K562 (cell line): ENCODE data around the gene ECSCR. TPM values are rescaled to one million over a fixed set of nuclear protein-coding genes. Genes with fewer than 3 reads are reported as not detected.

ENCODE experiments used
- ATF7 ChIP-seq: fragments of 450-650 bp; IDR thresholded peaks from 2 replicates; pipeline ENCODE4 v1.7.1; 2014; ENCODE audit warnings: mild to moderate bottlenecking, moderate library complexity
- BDP1 ChIP-seq: IDR thresholded peaks from 3 replicates; pipeline ENCODE4 v1.6.1; 2011; ENCODE audit not compliant: insufficient read length, insufficient read depth
- CC2D1A ChIP-seq: fragments of 450-650 bp; IDR thresholded peaks from 2 replicates; pipeline ENCODE4 v1.6.1; 2017; ENCODE audit warnings: mild to moderate bottlenecking
- CREBBP ChIP-seq: IDR thresholded peaks from one replicate; pipeline ENCODE4 v1.6.1; 2012; ENCODE audit warnings: low read depth, mild to moderate bottlenecking, control low read depth, inconsistent platforms, low read length
- KLF6 ChIP-seq: fragments of 250-450 bp; sonication (Bioruptor Pico); IDR thresholded peaks from 2 replicates; pipeline ENCODE4 v1.4.0; 2020; ENCODE audit warnings: mild to moderate bottlenecking, moderate library complexity, borderline replicate concordance
- L3MBTL2 ChIP-seq: fragments of 450-650 bp; IDR thresholded peaks from 2 replicates; pipeline ENCODE4 v1.6.1; 2016; ENCODE audit warnings: mild to moderate bottlenecking, moderate library complexity
- OTX1 ChIP-seq: fragments of 450-650 bp; formaldehyde crosslinking; IDR thresholded peaks from 2 replicates; pipeline ENCODE4 v1.4.0; 2022; ENCODE audit warnings: mild to moderate bottlenecking
- PHB ChIP-seq: fragments of 250-450 bp; sonication (Bioruptor Pico); IDR thresholded peaks from 2 replicates; pipeline ENCODE4 v1.5.0; 2021
- PHF8 ChIP-seq: fragments of 200-600 bp; sonication (generic); IDR thresholded peaks from 2 replicates; pipeline ENCODE4 v1.6.1; 2012; ENCODE audit warnings: mixed run types, mild to moderate bottlenecking, inconsistent platforms, low read length, moderate library complexity, borderline replicate concordance
- POLR3G ChIP-seq: IDR thresholded peaks from 2 replicates; pipeline ENCODE4 v1.6.1; 2011; ENCODE audit not compliant: insufficient read length, insufficient replicate concordance; ENCODE audit errors: extremely low read depth
- PYGO2 ChIP-seq: fragments of 450-650 bp; IDR thresholded peaks from 2 replicates; pipeline ENCODE4 v1.6.1; 2016; ENCODE audit warnings: mild to moderate bottlenecking, missing genetic modification characterization, moderate library complexity, missing compliant biosample characterization
- SNRNP70 ChIP-seq: fragments of 200-400 bp; formaldehyde crosslinking; optimal IDR thresholded peaks from 2 replicates; pipeline ENCODE3; 2017; ENCODE audit warnings: low read depth, low read length
- SRSF1 ChIP-seq: fragments of 200-400 bp; formaldehyde crosslinking; IDR thresholded peaks from 2 replicates; pipeline ENCODE4 v1.6.1; 2017; ENCODE audit warnings: mild to moderate bottlenecking, low read depth, low read length, moderate library complexity
- WHSC1 ChIP-seq: IDR thresholded peaks from one replicate; pipeline ENCODE4 v1.6.1; 2012; ENCODE audit warnings: low read length, control low read depth, inconsistent platforms
- ZBTB7A ChIP-seq: IDR thresholded peaks from 2 replicates; pipeline ENCODE4 v1.6.1; 2011; ENCODE audit warnings: low read depth, mild to moderate bottlenecking, low read length, moderate library complexity, borderline replicate concordance; ENCODE audit not compliant: control insufficient read depth
- ZNF197 ChIP-seq: fragments of 200-800 bp; sonication (Bioruptor generic); IDR thresholded peaks from 2 replicates; pipeline ENCODE4 v1.6.1; 2016; ENCODE audit warnings: low read depth, missing genetic modification characterization, missing compliant biosample characterization
- ZSCAN29 ChIP-seq: fragments of 450-650 bp; IDR thresholded peaks from 2 replicates; pipeline ENCODE4 v1.6.1; 2017
- polyA plus RNA-seq, 8 experiments: library from polyadenylated mRNA; depleted of rRNA in 4 of 8; stranded (reverse) in 5 of 8; unstranded in 3 of 8; fragments of >200 nt; fragmentation: Nextera tagmentation in 2 of 8; fragmentation: Illumina TruSeq in 1 of 8; extraction: Ambion mirVana in 2 of 8; extraction: Trizol in 1 of 8; gene quantifications; 2 replicates each; pipeline versions ENCODE4 v1.2.1 to v1.2.3, GENCODE V29; 2011 to 2014; ENCODE audit warnings: inconsistent platforms in 1 of 8, missing spikeins in 1 of 8
- total RNA-seq, 7 experiments: library from RNA; depleted of rRNA in 6 of 7; stranded (reverse); fragments of >200 nt in 6 of 7; fragmentation: Illumina TruSeq in 2 of 7; extraction: Trizol in 2 of 7; gene quantifications; 2 replicates each; pipeline versions ENCODE4 v1.2.1 to v1.2.3, GENCODE V29; 2011 to 2021; ENCODE audit warnings: low replicate concordance in 1 of 7
- TF ChIP-seq, protein P1 (sequence below): fragments of 450-650 bp; IDR thresholded peaks from 2 replicates; pipeline ENCODE4 v1.6.1; 2016
- TF ChIP-seq, protein P2 (sequence below): sonication (generic); formaldehyde crosslinking; IDR thresholded peaks from 2 replicates; pipeline ENCODE4 v1.8.0; 2022; ENCODE audit warnings: mild to moderate bottlenecking, missing genetic modification reagents
- TF ChIP-seq, protein P3 (sequence below): fragments of 450-650 bp; conservative IDR thresholded peaks from 2 replicates; pipeline ENCODE4 v1.6.1; 2016; ENCODE audit warnings: missing genetic modification characterization, low read depth, mild to moderate bottlenecking, missing compliant biosample characterization, moderate library complexity
- TF ChIP-seq, protein P4 (sequence below), 2 experiments: IDR thresholded peaks; 2 replicates each; pipeline ENCODE4 v1.6.1; 2012; ENCODE audit warnings: improper control_type of control experiment in 2 of 2, low read depth in 2 of 2, low read length in 2 of 2, borderline replicate concordance in 1 of 2
- TF ChIP-seq, protein P5 (sequence below): fragments of 450-650 bp; IDR thresholded peaks from 2 replicates; pipeline ENCODE4 v1.6.1; 2016; ENCODE audit warnings: antibody characterized with exemption

Gene ECSCR
- total and polyA plus RNA-seq, 9 of the 15 experiments (the other 6 are each of a cell fraction or from before 2014, with no cell fraction given): 0.10 to 0.25 (median 0.13) TPM; not detected in 6

DNA sequence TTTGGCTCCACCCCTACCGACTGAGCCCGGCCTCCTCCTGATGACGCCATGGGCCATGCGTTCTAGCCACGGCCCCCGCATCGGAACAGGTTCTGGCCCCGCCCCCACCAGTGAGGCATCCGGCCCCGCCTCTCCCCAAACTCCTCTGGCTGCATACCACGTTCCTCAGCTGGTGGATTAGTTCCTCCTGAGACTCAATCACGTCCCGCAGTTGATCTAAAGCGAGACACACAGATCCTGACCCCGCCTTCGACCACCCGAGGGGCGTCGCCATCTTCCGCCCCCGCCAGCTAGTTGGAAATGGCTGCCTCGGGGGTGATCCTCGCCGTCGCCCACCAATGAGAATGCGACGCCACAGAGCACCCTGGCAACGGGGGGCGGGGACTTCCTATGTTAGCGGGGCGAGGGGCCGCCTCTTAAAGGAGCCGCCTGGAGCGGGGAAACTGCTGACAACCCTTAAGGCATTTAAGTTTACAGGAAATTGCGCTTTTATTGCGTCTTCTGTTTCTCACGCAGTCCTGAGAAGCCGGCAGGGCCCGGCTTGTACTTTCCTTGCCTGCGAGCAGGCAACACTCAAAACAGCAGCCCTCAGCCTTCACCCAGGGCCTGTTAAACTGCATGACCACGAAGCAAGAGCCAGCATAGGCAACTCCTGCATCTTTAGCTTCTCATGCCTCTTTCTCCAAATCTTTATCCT is 58.6 kb downstream of the ECSCR start, which contains the start of gene SPATA24 (continued):
- no peak for TF ChIP-seq BDP1
- TF ChIP-seq, protein P1, sequence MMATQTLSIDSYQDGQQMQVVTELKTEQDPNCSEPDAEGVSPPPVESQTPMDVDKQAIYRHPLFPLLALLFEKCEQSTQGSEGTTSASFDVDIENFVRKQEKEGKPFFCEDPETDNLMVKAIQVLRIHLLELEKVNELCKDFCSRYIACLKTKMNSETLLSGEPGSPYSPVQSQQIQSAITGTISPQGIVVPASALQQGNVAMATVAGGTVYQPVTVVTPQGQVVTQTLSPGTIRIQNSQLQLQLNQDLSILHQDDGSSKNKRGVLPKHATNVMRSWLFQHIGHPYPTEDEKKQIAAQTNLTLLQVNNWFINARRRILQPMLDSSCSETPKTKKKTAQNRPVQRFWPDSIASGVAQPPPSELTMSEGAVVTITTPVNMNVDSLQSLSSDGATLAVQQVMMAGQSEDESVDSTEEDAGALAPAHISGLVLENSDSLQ: peak; percentile 68
- TF ChIP-seq OTX1 (CRISPR knock-in tag): 0 out of 2 replicates have a peak, but pooled peaks have one; percentile 33
- TF ChIP-seq CREBBP: no peak
- TF ChIP-seq PHF8: peak; percentile 67; the same call in 1 of the 2 replicates
- no peak for TF ChIP-seq POLR3G
- no peak for TF ChIP-seq PHB
- no peak for TF ChIP-seq ZSCAN29
- no peak for TF ChIP-seq SNRNP70
- peak; percentile 99 for TF ChIP-seq CC2D1A
- TF ChIP-seq, protein P2, sequence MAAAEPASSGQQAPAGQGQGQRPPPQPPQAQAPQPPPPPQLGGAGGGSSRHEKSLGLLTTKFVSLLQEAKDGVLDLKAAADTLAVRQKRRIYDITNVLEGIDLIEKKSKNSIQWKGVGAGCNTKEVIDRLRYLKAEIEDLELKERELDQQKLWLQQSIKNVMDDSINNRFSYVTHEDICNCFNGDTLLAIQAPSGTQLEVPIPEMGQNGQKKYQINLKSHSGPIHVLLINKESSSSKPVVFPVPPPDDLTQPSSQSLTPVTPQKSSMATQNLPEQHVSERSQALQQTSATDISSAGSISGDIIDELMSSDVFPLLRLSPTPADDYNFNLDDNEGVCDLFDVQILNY (CRISPR knock-in tag): no peak
- TF ChIP-seq ZBTB7A: peak; percentile 96
- TF ChIP-seq, protein P3, sequence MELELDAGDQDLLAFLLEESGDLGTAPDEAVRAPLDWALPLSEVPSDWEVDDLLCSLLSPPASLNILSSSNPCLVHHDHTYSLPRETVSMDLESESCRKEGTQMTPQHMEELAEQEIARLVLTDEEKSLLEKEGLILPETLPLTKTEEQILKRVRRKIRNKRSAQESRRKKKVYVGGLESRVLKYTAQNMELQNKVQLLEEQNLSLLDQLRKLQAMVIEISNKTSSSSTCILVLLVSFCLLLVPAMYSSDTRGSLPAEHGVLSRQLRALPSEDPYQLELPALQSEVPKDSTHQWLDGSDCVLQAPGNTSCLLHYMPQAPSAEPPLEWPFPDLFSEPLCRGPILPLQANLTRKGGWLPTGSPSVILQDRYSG (tag): peak; percentile 62; the same call in 1 of the 2 replicates
- TF ChIP-seq, protein P4, sequence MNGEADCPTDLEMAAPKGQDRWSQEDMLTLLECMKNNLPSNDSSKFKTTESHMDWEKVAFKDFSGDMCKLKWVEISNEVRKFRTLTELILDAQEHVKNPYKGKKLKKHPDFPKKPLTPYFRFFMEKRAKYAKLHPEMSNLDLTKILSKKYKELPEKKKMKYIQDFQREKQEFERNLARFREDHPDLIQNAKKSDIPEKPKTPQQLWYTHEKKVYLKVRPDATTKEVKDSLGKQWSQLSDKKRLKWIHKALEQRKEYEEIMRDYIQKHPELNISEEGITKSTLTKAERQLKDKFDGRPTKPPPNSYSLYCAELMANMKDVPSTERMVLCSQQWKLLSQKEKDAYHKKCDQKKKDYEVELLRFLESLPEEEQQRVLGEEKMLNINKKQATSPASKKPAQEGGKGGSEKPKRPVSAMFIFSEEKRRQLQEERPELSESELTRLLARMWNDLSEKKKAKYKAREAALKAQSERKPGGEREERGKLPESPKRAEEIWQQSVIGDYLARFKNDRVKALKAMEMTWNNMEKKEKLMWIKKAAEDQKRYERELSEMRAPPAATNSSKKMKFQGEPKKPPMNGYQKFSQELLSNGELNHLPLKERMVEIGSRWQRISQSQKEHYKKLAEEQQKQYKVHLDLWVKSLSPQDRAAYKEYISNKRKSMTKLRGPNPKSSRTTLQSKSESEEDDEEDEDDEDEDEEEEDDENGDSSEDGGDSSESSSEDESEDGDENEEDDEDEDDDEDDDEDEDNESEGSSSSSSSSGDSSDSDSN (IDR thresholded peaks at IDR 0.05; ENCODE audit: borderline replicate concordance in 1 of 2, low read depth in 2 of 2, low read length in 2 of 2): no peak
- TF ChIP-seq ZNF197 (CRISPR knock-in tag): no peak
- TF ChIP-seq KLF6 (CRISPR knock-in tag): peak; percentile 46; the same call in 1 of the 2 replicates
- TF ChIP-seq, protein P5, sequence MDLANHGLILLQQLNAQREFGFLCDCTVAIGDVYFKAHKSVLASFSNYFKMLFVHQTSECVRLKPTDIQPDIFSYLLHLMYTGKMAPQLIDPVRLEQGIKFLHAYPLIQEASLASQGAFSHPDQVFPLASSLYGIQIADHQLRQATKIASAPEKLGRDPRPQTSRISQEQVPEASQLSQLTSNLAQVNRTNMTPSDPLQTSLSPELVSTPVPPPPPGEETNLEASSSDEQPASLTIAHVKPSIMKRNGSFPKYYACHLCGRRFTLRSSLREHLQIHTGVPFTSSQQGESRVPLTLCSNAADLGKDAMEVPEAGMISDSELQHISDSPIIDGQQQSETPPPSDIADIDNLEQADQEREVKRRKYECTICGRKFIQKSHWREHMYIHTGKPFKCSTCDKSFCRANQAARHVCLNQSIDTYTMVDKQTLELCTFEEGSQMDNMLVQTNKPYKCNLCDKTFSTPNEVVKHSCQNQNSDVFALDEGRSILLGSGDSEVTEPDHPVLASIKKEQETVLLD: no peak
- TF ChIP-seq SRSF1: no peak
- TF ChIP-seq WHSC1: no peak
- no peak for TF ChIP-seq PYGO2 (tag)
- TF ChIP-seq ATF7: peak; percentile 97
- peak; percentile 92 for TF ChIP-seq L3MBTL2
